ENCODE data around the gene OPCML. TPM values are rescaled to one million over a fixed set of nuclear protein-coding genes. Genes with fewer than 3 reads are reported as not detected.

Gene OPCML
- total RNA-seq, 4 donors from 2014 or later: not detected

DNA sequence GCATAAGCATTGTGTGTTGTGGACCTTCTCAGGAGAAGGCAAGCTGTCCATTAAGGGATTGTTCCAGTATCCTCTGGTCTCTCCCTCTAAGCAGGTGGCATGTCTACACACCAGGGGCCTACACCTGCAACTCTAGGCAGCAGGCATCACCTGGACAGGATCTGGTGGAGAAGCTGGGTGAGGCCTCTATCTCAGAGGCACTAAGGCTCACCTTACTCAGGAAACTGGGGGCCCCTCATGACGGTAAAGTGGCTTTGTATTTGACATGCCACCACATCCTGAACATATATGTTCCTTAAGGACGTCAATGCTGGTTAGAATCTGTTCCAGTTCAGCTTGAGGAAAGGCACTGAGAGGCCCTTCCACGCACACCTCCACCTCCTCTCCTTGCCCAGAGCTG is 891.3 kb downstream of the OPCML start:
- no peak overlapping the region for H3K27ac ChIP-seq
- TF ChIP-seq, protein P1, sequence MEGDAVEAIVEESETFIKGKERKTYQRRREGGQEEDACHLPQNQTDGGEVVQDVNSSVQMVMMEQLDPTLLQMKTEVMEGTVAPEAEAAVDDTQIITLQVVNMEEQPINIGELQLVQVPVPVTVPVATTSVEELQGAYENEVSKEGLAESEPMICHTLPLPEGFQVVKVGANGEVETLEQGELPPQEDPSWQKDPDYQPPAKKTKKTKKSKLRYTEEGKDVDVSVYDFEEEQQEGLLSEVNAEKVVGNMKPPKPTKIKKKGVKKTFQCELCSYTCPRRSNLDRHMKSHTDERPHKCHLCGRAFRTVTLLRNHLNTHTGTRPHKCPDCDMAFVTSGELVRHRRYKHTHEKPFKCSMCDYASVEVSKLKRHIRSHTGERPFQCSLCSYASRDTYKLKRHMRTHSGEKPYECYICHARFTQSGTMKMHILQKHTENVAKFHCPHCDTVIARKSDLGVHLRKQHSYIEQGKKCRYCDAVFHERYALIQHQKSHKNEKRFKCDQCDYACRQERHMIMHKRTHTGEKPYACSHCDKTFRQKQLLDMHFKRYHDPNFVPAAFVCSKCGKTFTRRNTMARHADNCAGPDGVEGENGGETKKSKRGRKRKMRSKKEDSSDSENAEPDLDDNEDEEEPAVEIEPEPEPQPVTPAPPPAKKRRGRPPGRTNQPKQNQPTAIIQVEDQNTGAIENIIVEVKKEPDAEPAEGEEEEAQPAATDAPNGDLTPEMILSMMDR (IDR thresholded peaks at IDR 0.05): no peak
- no peak for TF ChIP-seq EP300 (IDR thresholded peaks at IDR 0.05; ENCODE audit: low read depth)
- TF ChIP-seq POLR2AphosphoS5 (IDR thresholded peaks at IDR 0.05): no peak
- no peak for TF ChIP-seq POLR2A (IDR thresholded peaks at IDR 0.05)
- H3K4me1 ChIP-seq: no peaks in the 10 kb centered on the region
- 48% methylated on average over 3 of the region's 3 CpGs; no CpG with 5 or more reads in 1 of the 2 donors for WGBS, 2 donors (ENCODE audit: low coverage in 1 of 2)
- H3K9me3 ChIP-seq: no peaks in the 10 kb centered on the region
- no peaks in the 10 kb centered on the region for H3K27me3 ChIP-seq
- intact Hi-C loops (cut with DNase I; ENCODE audit: low total_unique reads) (no loop called here), in situ Hi-C loops (cut with MboI; ENCODE audit: low pct_ligation_motif_present in 1 of 4, low pct_unique_long_range_greater_than_20kb in 1 of 4, low sequenced_read_pairs in 3 of 4) (no loop called here)
- DNase-seq: no peak
- no peak overlapping the region for H3K4me3 ChIP-seq
- H3K36me3 ChIP-seq: no peaks in the 10 kb centered on the region

DNA sequence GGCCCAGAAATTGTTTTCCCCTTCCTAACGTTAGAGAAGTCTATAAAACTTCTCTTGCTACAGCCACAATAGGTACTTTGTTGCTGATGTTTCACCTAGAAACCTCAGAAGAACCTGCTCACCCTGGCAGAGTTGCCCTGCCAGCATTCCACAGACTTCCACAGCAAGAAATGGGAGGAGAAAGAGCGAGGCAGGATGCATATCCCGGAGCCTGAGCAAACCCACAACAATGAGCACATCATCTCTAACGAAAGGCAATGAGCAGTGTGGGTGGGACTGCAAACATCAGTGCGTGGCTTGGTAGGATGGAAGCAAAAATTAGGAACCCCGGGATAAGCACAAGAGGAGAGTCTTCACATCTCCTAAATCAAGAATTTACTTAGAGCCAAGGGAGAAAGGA is 892.3 kb downstream of the OPCML start:
- intact Hi-C loops (cut with DNase I; ENCODE audit: low total_unique reads) (no loop called here), in situ Hi-C loops (cut with MboI; ENCODE audit: low pct_ligation_motif_present in 1 of 4, low pct_unique_long_range_greater_than_20kb in 1 of 4, low sequenced_read_pairs in 3 of 4) (no loop called here)
- Histone ChIP-seq H3K4me1 (no peaks in the 10 kb centered on the region), H3K36me3 (no peaks in the 10 kb centered on the region), H3K4me3 (no peak overlapping the region), H3K9me3 (no peaks in the 10 kb centered on the region), H3K27me3 (no peaks in the 10 kb centered on the region), H3K27ac (no peak overlapping the region)
- no peak for TF ChIP-seq EP300 (IDR thresholded peaks at IDR 0.05; ENCODE audit: low read depth)
- no peak for TF ChIP-seq POLR2AphosphoS5 (IDR thresholded peaks at IDR 0.05)
- no peak for TF ChIP-seq POLR2A (IDR thresholded peaks at IDR 0.05)
- TF ChIP-seq, protein P1 (IDR thresholded peaks at IDR 0.05): no peak
- no peak for DNase-seq
- 62 to 66% methylated on average over 5 to 6 of the region's 6 CpGs for WGBS, 2 donors (ENCODE audit: low coverage in 1 of 2)

DNA sequence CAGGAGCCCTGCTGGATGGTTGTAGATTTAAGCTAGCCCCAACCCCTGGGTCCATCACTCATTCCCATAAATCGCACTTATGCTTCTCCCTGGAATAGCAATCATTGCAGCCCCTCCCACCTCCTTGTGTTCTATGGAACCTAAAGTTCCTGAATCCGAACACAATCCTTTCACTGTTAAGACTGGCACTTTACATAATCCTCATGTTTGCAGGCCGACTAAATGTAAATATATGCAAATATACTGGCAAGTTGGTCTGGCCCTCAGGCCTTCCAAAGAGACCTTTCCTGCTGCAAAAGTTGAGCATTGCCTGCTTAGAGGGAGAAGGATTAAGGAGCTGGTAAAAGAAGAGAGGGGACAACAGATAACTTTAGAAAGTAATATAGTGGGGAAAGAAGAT is 892.9 kb downstream of the OPCML start:
- no peak overlapping the region for H3K27ac ChIP-seq
- in situ Hi-C loops (cut with MboI; ENCODE audit: low pct_ligation_motif_present in 1 of 4, low pct_unique_long_range_greater_than_20kb in 1 of 4, low sequenced_read_pairs in 3 of 4): no loop called here
- H3K9me3 ChIP-seq: no peaks in the 10 kb centered on the region
- TF ChIP-seq, protein P1 (IDR thresholded peaks at IDR 0.05): no peak
- TF ChIP-seq POLR2A (IDR thresholded peaks at IDR 0.05) (no peak), EP300 (IDR thresholded peaks at IDR 0.05; ENCODE audit: low read depth) (no peak), POLR2AphosphoS5 (IDR thresholded peaks at IDR 0.05) (no peak)
- H3K4me3 ChIP-seq: no peak overlapping the region
- DNase-seq: no peak
- no peaks in the 10 kb centered on the region for H3K27me3 ChIP-seq
- H3K4me1 ChIP-seq: no peaks in the 10 kb centered on the region
- 63 to 86% methylated on average over 1 to 3 of the region's 3 CpGs for whole genome bisulfite sequencing, 2 donors (ENCODE audit: low coverage in 1 of 2)
- intact Hi-C loops (cut with DNase I; ENCODE audit: low total_unique reads): no loop called here
- H3K36me3 ChIP-seq: no peaks in the 10 kb centered on the region

DNA sequence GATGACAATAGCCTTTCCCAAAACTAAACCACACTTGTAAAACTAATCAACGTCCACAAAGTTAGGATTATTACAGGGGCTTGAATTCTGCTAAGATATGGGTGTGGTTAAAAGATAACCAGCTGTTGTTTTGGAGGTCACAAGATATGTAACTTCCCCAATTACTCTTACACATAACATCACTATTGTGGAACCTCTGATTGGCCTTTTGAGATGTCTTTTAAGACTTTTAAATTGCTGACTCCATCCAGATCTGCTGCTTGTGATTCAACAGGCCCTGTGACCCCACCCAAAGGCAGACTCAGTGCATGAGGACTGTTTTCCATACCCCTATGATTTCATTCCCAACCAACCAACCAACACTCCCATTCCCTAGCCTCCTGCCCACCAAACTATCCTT is 893.9 kb downstream of the OPCML start:
- H3K4me3 ChIP-seq: no peak overlapping the region
- DNase-seq: no peak
- TF ChIP-seq POLR2A (IDR thresholded peaks at IDR 0.05) (no peak), POLR2AphosphoS5 (IDR thresholded peaks at IDR 0.05) (no peak), EP300 (IDR thresholded peaks at IDR 0.05; ENCODE audit: low read depth) (no peak)
- TF ChIP-seq, protein P1 (IDR thresholded peaks at IDR 0.05): no peak
- no peaks in the 10 kb centered on the region for H3K9me3 ChIP-seq
- WGBS, 2 donors (ENCODE audit: low coverage in 1 of 2): 17 to 23% methylated on average over 1 of the region's 1 CpG
- no peaks in the 10 kb centered on the region for H3K4me1 ChIP-seq
- intact Hi-C loops (cut with DNase I; ENCODE audit: low total_unique reads) (no loop called here), in situ Hi-C loops (cut with MboI; ENCODE audit: low pct_ligation_motif_present in 1 of 4, low pct_unique_long_range_greater_than_20kb in 1 of 4, low sequenced_read_pairs in 3 of 4) (no loop called here)
- H3K27me3 ChIP-seq: no peaks in the 10 kb centered on the region
- H3K27ac ChIP-seq: no peak overlapping the region
- no peaks in the 10 kb centered on the region for H3K36me3 ChIP-seq

Data from transverse colon (tissue), 4 donors.